Liver (tissue), 3 donors: ENCODE data around the gene TNK2.

Source experiments
- ATF3 ChIP-seq: IDR thresholded peaks from 2 replicates; pipeline ENCODE4 v1.6.1; 2016; ENCODE audit warnings: antibody characterized with exemption
- CTCF ChIP-seq: fragments of 150-350 bp; IDR thresholded peaks from 2 replicates; pipeline ENCODE4 v1.5.1; 2017; ENCODE audit warnings: improper control_type of control experiment, low read depth, low read length; ENCODE audit not compliant: missing input control
- EGR1 ChIP-seq, 2 donors: IDR thresholded peaks; 2 replicates each; pipeline ENCODE4 v1.6.1; 2016 to 2018; ENCODE audit warnings: antibody characterized with exemption in 2 of 2, low read depth in 2 of 2
- FOXA2 ChIP-seq: IDR thresholded peaks from 2 replicates; pipeline ENCODE4 v1.6.1; 2016; ENCODE audit warnings: antibody characterized with exemption
- JUND ChIP-seq, 2 donors: IDR thresholded peaks; 2 replicates each; pipeline ENCODE4 v1.6.1; 2016; ENCODE audit warnings: antibody characterized with exemption in 2 of 2
- MAX ChIP-seq: IDR thresholded peaks from 2 replicates; pipeline ENCODE4 v1.6.1; 2016; ENCODE audit warnings: antibody characterized with exemption
- RAD21 ChIP-seq, 2 donors: IDR thresholded peaks; 2 replicates each; pipeline ENCODE4 v1.6.1; 2016; ENCODE audit warnings: antibody characterized with exemption in 2 of 2, mild to moderate bottlenecking in 2 of 2
- REST ChIP-seq: IDR thresholded peaks from 2 replicates; pipeline ENCODE4 v1.6.1; 2016; ENCODE audit warnings: antibody characterized with exemption, mild to moderate bottlenecking
- RXRA ChIP-seq, 2 donors: IDR thresholded peaks; 2 replicates each; pipeline ENCODE4 v1.6.1; 2017 to 2018; ENCODE audit warnings: antibody characterized with exemption in 2 of 2, mild to moderate bottlenecking in 1 of 2
- SP1 ChIP-seq: IDR thresholded peaks from 2 replicates; pipeline ENCODE4 v1.6.1; 2018; ENCODE audit warnings: antibody characterized with exemption, mild to moderate bottlenecking
- TAF1 ChIP-seq: conservative IDR thresholded peaks from 2 replicates; pipeline ENCODE4 v1.6.1; 2016; ENCODE audit warnings: antibody characterized with exemption, mild to moderate bottlenecking
- YY1 ChIP-seq: IDR thresholded peaks from 2 replicates; pipeline ENCODE4 v1.6.1; 2016; ENCODE audit warnings: antibody characterized with exemption, mild to moderate bottlenecking
- ZBTB33 ChIP-seq: IDR thresholded peaks from 2 replicates; pipeline ENCODE4 v1.6.1; 2016; ENCODE audit warnings: antibody characterized with exemption
- donor health status: healthy.
- donor health status: healthy.

- no peak for TF ChIP-seq CTCF
- TF ChIP-seq YY1 = no peak
- no peak for TF ChIP-seq EGR1 (IDR thresholded peaks at IDR 0.05; ENCODE audit: low read depth in 2 of 2)
- TF ChIP-seq TAF1 = no peak
- no peak for TF ChIP-seq SP1
- TF ChIP-seq ZBTB33 = no peak
- TF ChIP-seq RXRA (IDR thresholded peaks at IDR 0.05) = no peak
- no peak for TF ChIP-seq RAD21 (IDR thresholded peaks at IDR 0.05)
- no peak for TF ChIP-seq ATF3
- TF ChIP-seq FOXA2 = no peak
- no peak for TF ChIP-seq MAX
- no peak for TF ChIP-seq REST
- TF ChIP-seq JUND (IDR thresholded peaks at IDR 0.05) = no peak
These were observed 62.9 kb downstream of the TNK2 start for GRCh38 chr3:195845483-195845882.
